RKO (cell line): ENCODE measurements around the gene ANXA11.
"Not testable (repeated sequence)": the region's sequence is repeated elsewhere in the genome, so short reads cannot be mapped to it uniquely, and the experiment has no call there.

Experiments
- DNase-seq: peaks from one replicate; pipeline ENCODE4 v3.0.0-alpha.2; 2016; ENCODE audit warnings: low spot score

The ANXA11 gene

DNA sequence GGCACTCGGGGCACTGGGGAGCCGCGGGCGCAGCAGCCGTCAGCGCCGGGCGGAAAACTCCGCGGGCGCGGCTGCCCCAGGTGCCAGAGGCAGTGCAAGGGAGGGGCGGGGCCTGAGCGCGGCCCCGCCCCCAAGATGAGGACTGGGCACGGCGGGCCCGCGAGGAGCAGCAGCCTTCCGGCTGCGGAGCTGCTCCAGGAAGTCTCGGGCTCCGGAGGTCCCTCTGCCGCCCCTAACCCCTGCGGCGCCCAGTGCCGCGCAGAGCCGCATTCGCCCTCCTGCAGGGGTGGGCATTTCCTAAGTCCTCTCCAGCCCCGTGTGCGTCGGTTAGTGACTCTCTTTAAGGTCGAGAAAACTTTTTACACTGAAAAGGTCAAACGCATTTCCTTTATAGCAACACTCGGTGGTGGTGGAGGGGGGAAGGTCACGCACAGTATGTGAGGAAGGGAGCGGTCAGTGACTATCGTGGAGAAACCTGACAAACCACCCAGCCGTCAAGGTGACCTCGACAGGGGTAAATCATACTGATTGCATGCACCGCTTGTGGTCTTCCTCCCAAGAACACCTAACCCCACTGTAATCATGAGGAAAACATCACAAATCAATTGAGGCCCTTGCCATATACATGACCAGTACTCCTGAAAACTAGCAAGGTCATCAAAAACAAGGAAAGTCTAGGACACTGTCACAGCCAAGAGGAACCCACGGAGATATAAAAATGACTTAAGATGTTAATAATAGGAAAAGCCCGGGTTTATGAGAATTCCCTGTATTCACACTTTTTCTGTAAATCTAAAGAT, at the start of gene ANXA11:
Gene ANXA11 (minus strand): TSS at position 61 of the 800 bp plus-strand sequence. CDS start 32,676 bp downstream, outside the sequence.
- DNase-seq = peak; percentile 88

DNA sequence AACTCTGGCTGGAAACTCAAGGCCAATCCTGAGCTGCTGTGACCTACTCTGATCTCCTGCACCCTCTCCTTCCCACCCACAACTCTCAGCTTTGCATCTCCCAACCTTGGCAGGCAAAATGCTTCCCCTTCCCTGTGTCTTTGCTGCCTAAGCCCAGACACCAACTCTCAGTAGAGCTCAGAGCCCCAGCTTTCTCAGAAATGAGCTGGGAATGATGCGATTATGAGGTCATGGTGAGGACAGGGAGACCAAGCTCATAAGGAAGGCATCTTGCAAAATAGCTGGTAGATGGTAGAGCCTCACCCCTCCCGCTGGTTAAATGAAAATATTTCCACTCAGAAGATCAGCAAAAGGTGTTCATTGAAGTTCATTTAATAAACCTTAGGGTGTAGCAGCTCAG, 49.4 kb upstream of the ANXA11 start:
- not testable (repeated sequence) for DNase-seq

GRCh38 chr10:80253963-80254271, 48.6 kb upstream of the ANXA11 start:
- not testable (repeated sequence) for DNase-seq

DNA sequence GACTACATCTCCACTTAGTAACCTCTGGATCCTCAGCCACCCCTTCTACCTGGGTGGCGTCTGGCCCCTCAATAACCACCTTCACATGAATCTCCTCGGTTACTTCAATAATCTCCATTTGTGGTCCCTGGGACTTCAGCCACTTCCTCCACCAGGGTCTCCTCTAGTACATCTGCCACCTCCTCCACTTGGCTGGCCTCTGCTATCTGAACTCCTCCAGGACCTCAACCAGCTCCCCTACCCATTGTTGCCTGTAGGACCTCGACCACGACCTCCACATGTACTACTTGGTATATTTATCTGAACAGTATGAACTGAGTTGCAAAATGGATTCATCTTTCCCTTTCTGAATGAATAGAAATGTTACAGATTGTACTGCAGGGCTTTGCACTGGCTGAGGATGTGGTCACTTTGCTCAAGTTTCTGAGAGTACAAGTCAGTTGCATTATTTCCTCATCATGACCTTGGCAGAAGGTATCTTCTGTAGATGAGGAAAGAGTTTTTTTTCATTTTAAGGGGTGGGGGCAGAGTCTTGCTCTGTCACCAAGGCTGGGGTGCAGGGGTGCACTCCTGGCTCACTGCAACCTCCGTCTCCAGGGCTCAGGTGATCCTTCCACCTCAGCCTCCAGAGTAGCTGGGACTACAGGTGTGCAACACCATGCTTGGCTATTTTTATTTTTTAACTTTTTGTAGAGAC, 48.1 kb upstream of the ANXA11 start:
- no peak for DNase-seq

DNA sequence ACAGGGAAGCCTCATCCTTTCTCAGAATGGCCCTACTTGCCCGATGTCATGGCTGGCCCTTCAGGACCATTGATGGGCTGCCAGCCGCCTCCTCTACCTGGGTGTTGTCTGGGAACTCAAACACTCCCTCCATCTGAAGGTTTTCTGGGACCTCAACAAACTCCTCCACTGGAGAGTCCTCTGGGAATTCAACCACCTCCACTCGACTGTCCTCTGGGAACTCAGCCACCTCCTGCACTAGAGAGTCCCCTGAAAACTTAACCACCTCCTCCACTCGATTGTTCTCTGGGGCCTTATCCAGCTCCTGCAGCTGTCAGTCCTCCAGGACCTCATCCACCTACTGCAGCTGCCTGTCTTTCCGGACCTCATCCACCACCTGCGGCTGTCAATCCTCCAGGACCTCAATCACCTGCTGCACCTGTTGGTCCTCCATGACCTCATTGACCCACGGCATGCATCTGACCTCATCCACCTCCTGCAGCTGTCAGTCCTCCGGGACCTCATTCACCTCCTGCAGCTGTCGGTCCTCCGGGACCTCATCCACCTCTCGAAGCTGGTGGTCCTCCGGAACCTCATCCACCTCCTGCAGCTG, 47.1 kb upstream of the ANXA11 start:
- DNase-seq = no peak

DNA sequence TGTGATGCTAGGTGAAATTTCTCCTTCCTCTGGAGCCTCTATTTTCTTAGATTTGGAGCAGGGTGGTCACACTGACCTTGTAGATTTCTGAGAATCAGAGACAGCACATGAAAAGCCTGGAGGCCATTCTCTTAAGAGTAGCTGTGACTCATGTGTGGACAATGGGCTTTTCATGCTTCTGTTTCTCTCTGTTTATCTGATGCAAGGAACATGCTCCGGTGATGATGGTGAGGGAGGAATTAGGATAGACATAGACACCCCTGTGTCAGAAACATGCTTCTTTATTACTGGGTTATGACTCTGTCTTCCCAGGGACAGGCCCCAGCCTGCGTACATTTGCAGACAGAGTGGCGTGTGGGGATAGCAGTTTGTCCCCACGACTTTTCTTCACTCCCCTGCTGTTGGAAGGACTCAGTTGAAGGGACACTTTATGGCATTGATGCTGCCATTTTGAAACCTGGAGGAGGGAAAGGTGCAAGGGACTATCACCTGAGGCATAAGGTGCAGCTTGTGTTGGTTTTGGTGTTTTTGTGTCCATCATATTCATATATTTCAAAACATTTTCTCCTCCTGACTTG, 46.5 kb upstream of the ANXA11 start:
- DNase-seq = not testable (repeated sequence)

- not testable (repeated sequence) for DNase-seq
Measured at GRCh38 chr10:80250399-80250798, 45.1 kb upstream of the ANXA11 start.

DNA sequence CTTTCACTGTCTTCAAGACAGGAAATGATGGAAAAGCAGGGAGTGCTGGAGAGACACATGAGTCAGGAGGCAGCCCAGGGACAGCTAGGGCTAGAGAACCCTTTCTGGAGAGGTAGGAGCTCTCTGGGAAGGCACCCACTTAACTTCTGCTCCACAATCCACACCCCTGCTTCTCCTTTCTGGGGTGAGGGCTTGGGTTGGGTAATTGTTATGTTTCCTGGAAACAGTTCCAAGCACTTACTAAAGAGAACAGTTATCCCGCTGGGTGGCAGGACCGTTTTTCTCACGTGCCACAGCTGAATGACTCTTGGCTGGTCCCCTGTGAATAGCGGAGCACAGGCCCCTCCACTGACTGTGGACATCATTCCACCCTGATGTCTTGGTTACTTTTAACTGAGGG, 44.6 kb upstream of the ANXA11 start:
- DNase-seq = not testable (repeated sequence)

GRCh38 chr10:80247611-80248010, 42.3 kb upstream of the ANXA11 start:
- DNase-seq = not testable (repeated sequence)

DNA sequence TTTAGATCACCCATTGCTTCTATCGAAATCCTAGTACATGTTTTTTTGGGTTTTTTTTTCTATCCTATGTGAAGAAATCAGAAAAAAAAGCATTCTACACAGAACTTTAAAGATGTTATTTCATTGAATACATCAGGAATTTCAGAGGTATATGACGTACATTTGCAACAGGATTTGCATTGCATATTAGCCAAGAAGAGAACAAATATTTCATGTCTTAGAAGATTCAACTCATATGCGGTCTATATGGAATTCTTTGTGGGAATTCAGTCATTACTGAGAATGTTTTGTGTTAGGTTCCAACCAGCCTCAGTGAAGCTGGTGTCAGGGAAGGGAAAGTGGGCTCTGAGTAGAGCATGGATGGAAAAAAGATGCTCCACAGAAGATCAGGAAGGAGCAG, 39.0 kb upstream of the ANXA11 start:
- not testable (repeated sequence) for DNase-seq

DNA sequence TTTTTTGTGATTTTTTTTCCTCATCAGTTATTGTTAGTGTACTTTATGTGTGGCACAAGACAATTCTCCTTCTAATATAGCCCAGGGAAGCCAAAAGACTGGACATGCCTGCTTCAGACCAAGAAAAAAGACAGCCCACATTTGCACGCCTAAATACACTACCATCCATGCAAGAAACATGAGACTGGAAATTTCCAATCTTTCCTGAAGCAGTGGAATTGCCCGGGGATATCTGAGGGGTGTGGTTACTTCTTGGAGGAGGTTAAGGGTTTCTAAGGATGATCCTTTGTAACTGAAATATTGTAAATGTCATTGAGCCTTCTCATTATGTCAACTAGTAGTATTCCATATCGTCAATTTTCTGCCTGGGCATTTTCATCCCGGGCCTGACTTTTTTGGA, 37.0 kb upstream of the ANXA11 start:
- DNase-seq = not testable (repeated sequence)

- DNase-seq = not testable (repeated sequence)
Measured at GRCh38 chr10:80236457-80236856, 31.1 kb upstream of the ANXA11 start.

GRCh38 chr10:80234331-80235235, 29.2 kb upstream of the ANXA11 start:
- DNase-seq = not testable (repeated sequence)

- not testable (repeated sequence) for DNase-seq
Measured at GRCh38 chr10:80233871-80234270, 28.5 kb upstream of the ANXA11 start.

GRCh38 chr10:80226723-80227122, 21.4 kb upstream of the ANXA11 start:
- DNase-seq = not testable (repeated sequence)

DNA sequence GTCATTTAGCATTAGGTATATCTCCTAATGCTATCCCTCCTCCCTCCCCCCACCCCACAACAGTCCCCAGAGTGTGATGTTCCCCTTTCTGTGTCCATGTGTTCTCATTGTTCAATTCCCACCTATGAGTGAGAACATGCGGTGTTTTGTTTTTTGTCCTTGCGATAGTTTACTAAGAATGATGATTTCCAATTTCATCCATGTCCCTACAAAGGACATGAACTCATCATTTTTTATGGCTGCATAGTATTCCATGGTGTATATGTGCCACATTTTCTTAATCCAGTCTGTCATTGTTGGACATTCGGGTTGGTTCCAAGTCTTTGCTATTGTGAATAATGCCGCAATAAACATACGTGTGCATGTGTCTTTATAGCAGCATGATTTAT, 17.7 kb upstream of the ANXA11 start:
- not testable (repeated sequence) for DNase-seq

- not testable (repeated sequence) for DNase-seq
Measured at GRCh38 chr10:80218878-80219277, 13.5 kb upstream of the ANXA11 start.

DNA sequence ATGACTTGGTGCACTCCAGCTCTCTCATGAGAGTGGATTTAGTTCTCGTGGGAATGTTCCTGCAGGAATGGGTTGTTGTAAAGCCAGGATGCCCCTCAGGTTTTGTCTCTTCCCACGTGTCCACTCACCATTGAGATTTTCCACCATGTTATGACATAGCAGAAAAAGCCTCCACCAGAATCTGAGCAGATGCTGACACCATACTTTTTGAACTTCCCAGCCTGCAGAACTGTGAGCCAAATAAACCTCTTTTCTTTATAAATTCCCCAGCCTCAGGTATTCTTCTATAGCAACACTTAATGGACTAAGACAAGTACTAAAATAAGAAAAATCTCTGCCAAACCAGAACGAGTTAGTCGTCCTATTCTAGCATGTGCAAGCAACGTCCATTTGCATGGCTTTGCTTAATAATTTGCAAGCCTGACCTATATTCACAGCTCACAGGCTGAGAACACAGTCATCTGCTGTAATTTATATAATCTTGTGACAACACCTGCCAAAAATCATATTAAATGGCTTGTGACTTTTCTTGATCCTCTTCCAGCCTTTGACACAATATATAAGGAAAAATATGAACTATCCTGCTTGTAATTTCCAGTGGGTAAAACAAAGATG, 9.1 kb upstream of the ANXA11 start:
- not testable (repeated sequence) for DNase-seq

DNA sequence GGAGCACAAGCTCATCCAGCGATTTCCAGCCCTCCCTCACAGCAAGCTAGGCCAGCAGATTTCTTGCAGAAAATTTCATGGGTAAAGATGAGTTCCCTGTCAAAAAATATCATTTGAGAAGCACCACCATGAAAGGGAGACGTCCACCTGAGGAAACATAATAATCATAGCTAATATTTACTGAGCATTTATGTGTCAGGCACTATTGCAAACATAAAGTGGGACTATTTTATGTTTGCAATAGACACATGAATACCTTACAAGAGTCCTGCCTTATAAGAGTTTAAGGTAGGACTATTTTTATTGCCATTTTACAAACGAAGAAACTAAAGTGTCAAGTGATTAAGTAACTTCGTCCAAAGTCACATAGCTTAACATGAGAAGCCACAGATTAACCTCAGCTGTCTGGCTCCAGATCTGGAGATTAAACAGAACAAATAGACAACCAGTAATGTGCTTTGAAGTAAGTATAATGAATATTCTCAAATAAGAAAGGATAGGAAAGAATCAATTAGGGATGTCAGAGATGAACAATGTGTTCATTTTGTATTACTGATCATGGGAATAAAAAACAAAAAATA, 7.3 kb upstream of the ANXA11 start:
- not testable (repeated sequence) for DNase-seq

- DNase-seq = no peak
Measured at GRCh38 chr10:80211786-80212185, 6.4 kb upstream of the ANXA11 start.

DNA sequence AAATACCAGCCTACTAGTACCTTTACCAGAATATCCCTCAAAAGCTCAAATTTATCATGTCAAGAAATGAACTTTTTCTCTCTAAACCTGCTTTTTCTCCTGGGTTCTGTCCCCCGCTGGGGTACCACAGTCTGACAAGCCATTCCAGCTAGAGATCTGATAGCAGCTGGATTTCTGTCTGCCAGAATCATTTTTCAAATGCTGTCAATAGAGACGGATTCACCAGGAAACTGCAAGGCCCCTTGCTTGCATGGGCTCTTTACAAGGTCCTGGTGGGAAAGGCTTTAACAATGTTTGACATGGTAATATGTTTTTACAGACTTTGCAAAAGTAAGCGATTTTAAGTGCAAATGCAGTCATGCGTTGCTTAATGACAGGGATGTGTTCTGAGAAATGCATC, 4.9 kb upstream of the ANXA11 start:
- no peak for DNase-seq
